Thyroid gland (tissue), 4 donors: ENCODE data around the gene ANO6. TPM values are rescaled to one million over a fixed set of nuclear protein-coding genes. Genes with fewer than 3 reads are reported as not detected.
"Not testable (repeated sequence)": the region's sequence is repeated elsewhere in the genome, so short reads cannot be mapped to it uniquely, and the experiment has no call there.

Experiments used
- DNase-seq, 2 donors: peaks; one replicate each; pipeline ENCODE4 v3.0.0-alpha.2; 2019
- H3K27ac ChIP-seq, 3 donors: fragments of 200-600 bp; sonication (generic); 1 replicate in 2 of 3; 2 replicates in 1 of 3; pipeline ENCODE4 v1.5.1; 2016 to 2019; ENCODE audit warnings: mild to moderate bottlenecking in 1 of 3, moderate library complexity in 1 of 3
- H3K27me3 ChIP-seq: fragments of 200-600 bp; sonication (generic); one replicate; pipeline ENCODE4 v1.5.1; 2019
- H3K36me3 ChIP-seq, 2 donors: fragments of 200-600 bp; sonication (generic); one replicate each; pipeline ENCODE4 v1.5.1; 2016 to 2019
- H3K4me1 ChIP-seq, 2 donors: fragments of 200-600 bp; sonication (generic); one replicate each; pipeline ENCODE4 v1.5.1; 2017 to 2019
- H3K4me3 ChIP-seq, 3 donors: fragments of 200-600 bp; sonication (generic); replicated peaks in 1 of 3; 1 replicate in 2 of 3; 2 replicates in 1 of 3; pipeline ENCODE4 v1.5.1; 2016; ENCODE audit warnings: mild to moderate bottlenecking in 1 of 3
- H3K9me3 ChIP-seq: fragments of 200-600 bp; sonication (generic); one replicate; pipeline ENCODE4 v1.5.1; 2017
- CTCF ChIP-seq, 6 experiments: fragments of 200-600 bp in 3 of 6; fragments of 450-650 bp in 3 of 6; sonication (generic) in 3 of 6; IDR thresholded peaks; one replicate each; pipeline ENCODE4 v1.5.1; 2016 to 2019; ENCODE audit warnings: antibody characterized with exemption in 6 of 6, mild to moderate bottlenecking in 2 of 6, inconsistent platforms in 1 of 6, moderate library complexity in 1 of 6
- POLR2A ChIP-seq, 2 donors: fragments of 450-650 bp; IDR thresholded peaks; one replicate each; pipeline ENCODE4 v1.6.1; 2017; ENCODE audit warnings: antibody characterized with exemption in 2 of 2, mild to moderate bottlenecking in 2 of 2, moderate library complexity in 1 of 2
- WGBS, 2 donors: methylation state at CpG; one replicate each; pipeline ENCODE4 v1.1.5; 2017; 5-methylcytosine and 5-hydroxymethylcytosine counted together
- intact Hi-C: fragments of 100-400 bp; cut with DNase I; formaldehyde crosslinking; loops from one replicate; pipeline ENCODE4 v1.15.1; 2023
- total RNA-seq, 4 donors: library from RNA; depleted of rRNA; stranded (reverse); fragments of >200 nt; gene quantifications; one replicate each; pipeline ENCODE4 v1.2.3, GENCODE V29; 2016

The ANO6 gene
- total RNA-seq, 4 donors from 2014 or later, result 37.3 to 61.1 (median 48.1) TPM

- no peak for DNase-seq
- WGBS, 2 donors, result 86 to 94% methylated on average over 1 of the region's 1 CpG
- no peaks in the 10 kb centered on the region for H3K27me3 ChIP-seq
Measured at GRCh38 chr12:45312012-45312411, 96.1 kb downstream of the ANO6 start.

GRCh38 chr12:45314770-45315169 lies 98.9 kb downstream of the ANO6 start:
- intact Hi-C loops, result no loop called here
- Histone ChIP-seq H3K27me3 (no peaks in the 10 kb centered on the region), H3K4me1 (peaks cover 6% of the 10 kb centered on the region in 2 donors), H3K27ac (no peak overlapping the region), H3K9me3 (no peaks in the 10 kb centered on the region), H3K4me3 (no peak overlapping the region), H3K36me3 (no peaks in the 10 kb centered on the region)
- WGBS, 2 donors, result 93 to 97% methylated on average over 1 of the region's 1 CpG
- no peak for TF ChIP-seq CTCF (IDR thresholded peaks at IDR 0.05)
- TF ChIP-seq POLR2A (IDR thresholded peaks at IDR 0.05), result no peak
- no peak for DNase-seq

More at GRCh38 chr12:45312012-45312411, 96.1 kb downstream of the ANO6 start:
- H3K4me1 ChIP-seq, result peaks cover 6 to 12% of the 10 kb centered on the region in 2 donors
- no peak overlapping the region for H3K4me3 ChIP-seq
- no peak overlapping the region for H3K27ac ChIP-seq
- H3K9me3 ChIP-seq, result no peaks in the 10 kb centered on the region
- TF ChIP-seq CTCF (IDR thresholded peaks at IDR 0.05), result no peak
- no peak for TF ChIP-seq POLR2A (IDR thresholded peaks at IDR 0.05)
- intact Hi-C loops, result no loop called here
- no peaks in the 10 kb centered on the region for H3K36me3 ChIP-seq

GRCh38 chr12:45315462-45315861 lies 99.6 kb downstream of the ANO6 start:
- intact Hi-C loops, result no loop called here
- no peaks in the 10 kb centered on the region for H3K36me3 ChIP-seq
- no peaks in the 10 kb centered on the region for H3K27me3 ChIP-seq
- WGBS, 2 donors, result 95 to 97% methylated on average over 4 of the region's 4 CpGs
- H3K9me3 ChIP-seq, result no peaks in the 10 kb centered on the region
- TF ChIP-seq CTCF (IDR thresholded peaks at IDR 0.05) (no peak), POLR2A (IDR thresholded peaks at IDR 0.05) (no peak)
- peaks cover under 1% of the 10 kb centered on the region in 2 donors for H3K4me1 ChIP-seq
- H3K4me3 ChIP-seq, result no peak overlapping the region
- H3K27ac ChIP-seq, result no peak overlapping the region
- no peak for DNase-seq

DNA sequence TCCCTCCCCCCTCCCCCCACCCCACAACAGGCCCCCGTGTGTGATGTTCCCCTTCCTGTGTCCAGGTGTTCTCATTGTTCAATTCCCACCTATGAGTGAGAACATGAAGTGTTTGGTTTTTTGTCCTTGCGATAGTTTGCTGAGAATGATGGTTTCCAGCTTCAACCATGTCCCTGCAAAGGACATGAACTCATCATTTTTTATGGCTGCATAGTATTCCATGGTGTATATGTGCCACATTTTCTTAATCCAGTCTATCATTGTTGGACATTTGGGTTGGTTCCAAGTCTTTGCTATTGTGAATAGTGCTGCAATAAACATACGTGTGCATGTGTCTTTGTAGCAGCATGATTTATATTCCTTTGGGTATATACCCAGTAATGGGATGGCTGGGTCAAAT lies 101.4 kb downstream of the ANO6 start:
- 85 to 100% methylated on average over 1 to 2 of the region's 3 CpGs for WGBS, 2 donors
- H3K27ac ChIP-seq, intact Hi-C loops, H3K27me3 ChIP-seq, H3K4me1 ChIP-seq, H3K36me3 ChIP-seq, DNase-seq, H3K4me3 ChIP-seq, H3K9me3 ChIP-seq: not testable (repeated sequence)

GRCh38 chr12:45322810-45323209 lies 106.9 kb downstream of the ANO6 start:
- DNase-seq, result no peak
- WGBS, 2 donors, result 90% methylated on average over 4 of the region's 4 CpGs
- Histone ChIP-seq H3K27ac (no peak overlapping the region), H3K36me3 (no peaks in the 10 kb centered on the region), H3K9me3 (no peaks in the 10 kb centered on the region), H3K27me3 (no peaks in the 10 kb centered on the region), H3K4me3 (no peak overlapping the region), H3K4me1 (no peaks in the 10 kb centered on the region)
- TF ChIP-seq POLR2A (IDR thresholded peaks at IDR 0.05), result no peak
- no peak for TF ChIP-seq CTCF (IDR thresholded peaks at IDR 0.05)
- intact Hi-C loops, result no loop called here

GRCh38 chr12:45324391-45324790 lies 108.5 kb downstream of the ANO6 start:
- no peak for DNase-seq
- Histone ChIP-seq H3K27me3 (no peaks in the 10 kb centered on the region), H3K4me3 (no peak overlapping the region), H3K4me1 (no peaks in the 10 kb centered on the region), H3K36me3 (no peaks in the 10 kb centered on the region), H3K9me3 (no peaks in the 10 kb centered on the region), H3K27ac (no peak overlapping the region)
- WGBS, 2 donors, result 57% methylated on average over 4 of the region's 4 CpGs
- TF ChIP-seq CTCF (IDR thresholded peaks at IDR 0.05) (no peak), POLR2A (IDR thresholded peaks at IDR 0.05) (no peak)
- intact Hi-C loops, result no loop called here
